Ishikawa (cell line): Measurements from ENCODE around the gene NFIX.

Experiments
- CEBPB ChIP-seq: IDR thresholded peaks from 2 replicates; pipeline ENCODE4 v1.6.1; 2012
- CREB1 ChIP-seq: IDR thresholded peaks from 2 replicates; pipeline ENCODE4 v1.6.1; 2012; ENCODE audit warnings: low read depth
- EGR1 ChIP-seq: IDR thresholded peaks from 2 replicates; pipeline ENCODE4 v1.6.1; 2012
- EP300 ChIP-seq: IDR thresholded peaks from 2 replicates; pipeline ENCODE4 v1.6.1; 2012; ENCODE audit warnings: borderline replicate concordance
- FOXM1 ChIP-seq: IDR thresholded peaks from 2 replicates; pipeline ENCODE4 v1.6.1; 2012; ENCODE audit warnings: low read depth, borderline replicate concordance
- NFIC ChIP-seq: IDR thresholded peaks from 2 replicates; pipeline ENCODE4 v1.6.1; 2012
- RAD21 ChIP-seq: IDR thresholded peaks from 2 replicates; pipeline ENCODE4 v1.6.1; 2012; ENCODE audit warnings: low read depth
- TAF1 ChIP-seq: IDR thresholded peaks from 2 replicates; pipeline ENCODE4 v1.6.1; 2012; ENCODE audit warnings: low read depth, mild to moderate bottlenecking
- TCF12 ChIP-seq: IDR thresholded peaks from 2 replicates; pipeline ENCODE4 v1.6.1; 2012; ENCODE audit warnings: low read depth
- TEAD4 ChIP-seq: IDR thresholded peaks from 2 replicates; pipeline ENCODE4 v1.6.1; 2012
- YY1 ChIP-seq: IDR thresholded peaks from 2 replicates; pipeline ENCODE4 v1.6.1; 2012; ENCODE audit warnings: low read depth
- ZBTB7A ChIP-seq: IDR thresholded peaks from 2 replicates; pipeline ENCODE4 v1.6.1; 2012; ENCODE audit warnings: low read depth
- TF ChIP-seq, protein P1 (sequence below): IDR thresholded peaks from 2 replicates; pipeline ENCODE4 v1.6.1; 2012
- TF ChIP-seq, protein P2 (sequence below): IDR thresholded peaks from 2 replicates; pipeline ENCODE4 v1.6.1; 2012
- TF ChIP-seq, protein P3 (sequence below): IDR thresholded peaks from 2 replicates; pipeline ENCODE4 v1.6.1; 2012; ENCODE audit warnings: low read depth, mild to moderate bottlenecking

NFIX gene

DNA sequence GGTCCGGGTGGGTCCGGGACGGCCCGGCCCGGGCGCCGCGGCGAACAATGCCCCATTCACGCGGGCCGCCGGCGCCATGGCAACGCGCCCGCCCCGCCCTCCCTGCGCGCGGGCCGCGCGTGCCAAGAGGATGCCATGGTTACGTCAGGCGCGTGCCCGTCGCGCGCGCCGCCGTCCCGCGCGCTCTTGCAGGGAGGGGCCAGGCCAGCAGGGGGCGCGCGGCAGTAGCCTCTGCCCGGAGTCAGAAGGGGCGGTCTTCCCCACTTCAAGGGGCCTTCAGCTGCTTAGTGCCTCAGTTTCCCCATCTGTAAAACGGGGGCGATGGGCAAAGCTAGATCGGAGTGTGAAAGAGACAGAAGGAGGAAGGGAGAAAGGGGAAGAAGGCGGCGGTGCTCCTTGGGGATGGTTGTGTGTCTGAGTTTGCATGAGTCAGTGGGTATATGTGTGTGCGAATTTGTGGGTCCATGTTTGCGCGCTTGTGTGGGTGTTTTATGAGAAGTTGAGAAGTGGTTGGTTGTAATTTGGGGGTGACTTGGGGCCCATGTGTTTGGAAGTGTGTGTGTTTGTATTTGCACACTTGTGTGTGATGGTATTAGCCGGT lies 11.6 kb upstream of the NFIX start:
- TF ChIP-seq, protein P1, sequence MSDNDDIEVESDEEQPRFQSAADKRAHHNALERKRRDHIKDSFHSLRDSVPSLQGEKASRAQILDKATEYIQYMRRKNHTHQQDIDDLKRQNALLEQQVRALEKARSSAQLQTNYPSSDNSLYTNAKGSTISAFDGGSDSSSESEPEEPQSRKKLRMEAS: peak; percentile 31; the same call in 1 of the 2 replicates
- TF ChIP-seq RAD21 (peak; percentile 85), TEAD4 (peak; percentile 50), YY1 (no peak), FOXM1 (no peak), NFIC (peak; percentile 62; the same call in 1 of the 2 replicates), TCF12 (peak; percentile 38; the same call in 1 of the 2 replicates), ZBTB7A (no peak)
- TF ChIP-seq, protein P2, sequence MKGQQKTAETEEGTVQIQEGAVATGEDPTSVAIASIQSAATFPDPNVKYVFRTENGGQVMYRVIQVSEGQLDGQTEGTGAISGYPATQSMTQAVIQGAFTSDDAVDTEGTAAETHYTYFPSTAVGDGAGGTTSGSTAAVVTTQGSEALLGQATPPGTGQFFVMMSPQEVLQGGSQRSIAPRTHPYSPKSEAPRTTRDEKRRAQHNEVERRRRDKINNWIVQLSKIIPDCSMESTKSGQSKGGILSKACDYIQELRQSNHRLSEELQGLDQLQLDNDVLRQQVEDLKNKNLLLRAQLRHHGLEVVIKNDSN: peak; percentile 24; the same call in 1 of the 2 replicates

DNA sequence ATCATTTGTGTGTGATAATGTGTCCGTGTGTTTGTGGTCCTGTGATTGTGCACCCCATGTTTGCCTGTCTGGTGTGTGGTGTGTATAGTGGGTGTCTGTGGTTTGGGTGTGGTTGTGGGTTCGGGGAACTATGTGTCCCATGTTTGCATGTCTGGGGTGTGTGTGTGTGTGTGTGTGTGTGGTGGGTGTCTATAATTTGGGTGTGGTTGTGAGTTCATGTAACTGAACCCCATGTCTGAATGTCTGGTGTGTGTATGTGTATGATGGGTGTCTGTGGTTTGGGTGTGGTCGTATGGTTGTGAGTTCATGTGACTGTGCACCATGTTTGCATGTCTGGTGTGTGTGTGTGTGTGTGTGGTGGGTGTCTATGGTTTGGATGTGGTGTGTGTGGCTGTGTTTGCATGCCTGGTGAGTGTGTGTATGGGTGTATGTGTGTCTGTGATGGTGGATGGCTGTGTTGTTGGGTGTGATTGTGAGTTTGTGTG lies 11.1 kb upstream of the NFIX start:
- TF ChIP-seq TEAD4: no peak
- no peak for TF ChIP-seq EP300
- TF ChIP-seq TAF1: no peak
- no peak for TF ChIP-seq YY1
- no peak for TF ChIP-seq TCF12
- TF ChIP-seq, protein P3, sequence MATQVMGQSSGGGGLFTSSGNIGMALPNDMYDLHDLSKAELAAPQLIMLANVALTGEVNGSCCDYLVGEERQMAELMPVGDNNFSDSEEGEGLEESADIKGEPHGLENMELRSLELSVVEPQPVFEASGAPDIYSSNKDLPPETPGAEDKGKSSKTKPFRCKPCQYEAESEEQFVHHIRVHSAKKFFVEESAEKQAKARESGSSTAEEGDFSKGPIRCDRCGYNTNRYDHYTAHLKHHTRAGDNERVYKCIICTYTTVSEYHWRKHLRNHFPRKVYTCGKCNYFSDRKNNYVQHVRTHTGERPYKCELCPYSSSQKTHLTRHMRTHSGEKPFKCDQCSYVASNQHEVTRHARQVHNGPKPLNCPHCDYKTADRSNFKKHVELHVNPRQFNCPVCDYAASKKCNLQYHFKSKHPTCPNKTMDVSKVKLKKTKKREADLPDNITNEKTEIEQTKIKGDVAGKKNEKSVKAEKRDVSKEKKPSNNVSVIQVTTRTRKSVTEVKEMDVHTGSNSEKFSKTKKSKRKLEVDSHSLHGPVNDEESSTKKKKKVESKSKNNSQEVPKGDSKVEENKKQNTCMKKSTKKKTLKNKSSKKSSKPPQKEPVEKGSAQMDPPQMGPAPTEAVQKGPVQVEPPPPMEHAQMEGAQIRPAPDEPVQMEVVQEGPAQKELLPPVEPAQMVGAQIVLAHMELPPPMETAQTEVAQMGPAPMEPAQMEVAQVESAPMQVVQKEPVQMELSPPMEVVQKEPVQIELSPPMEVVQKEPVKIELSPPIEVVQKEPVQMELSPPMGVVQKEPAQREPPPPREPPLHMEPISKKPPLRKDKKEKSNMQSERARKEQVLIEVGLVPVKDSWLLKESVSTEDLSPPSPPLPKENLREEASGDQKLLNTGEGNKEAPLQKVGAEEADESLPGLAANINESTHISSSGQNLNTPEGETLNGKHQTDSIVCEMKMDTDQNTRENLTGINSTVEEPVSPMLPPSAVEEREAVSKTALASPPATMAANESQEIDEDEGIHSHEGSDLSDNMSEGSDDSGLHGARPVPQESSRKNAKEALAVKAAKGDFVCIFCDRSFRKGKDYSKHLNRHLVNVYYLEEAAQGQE: no peak
- TF ChIP-seq, protein P2: no peak
- no peak for TF ChIP-seq EGR1
- TF ChIP-seq FOXM1: no peak
- TF ChIP-seq, protein P1: no peak
- TF ChIP-seq NFIC: no peak

DNA sequence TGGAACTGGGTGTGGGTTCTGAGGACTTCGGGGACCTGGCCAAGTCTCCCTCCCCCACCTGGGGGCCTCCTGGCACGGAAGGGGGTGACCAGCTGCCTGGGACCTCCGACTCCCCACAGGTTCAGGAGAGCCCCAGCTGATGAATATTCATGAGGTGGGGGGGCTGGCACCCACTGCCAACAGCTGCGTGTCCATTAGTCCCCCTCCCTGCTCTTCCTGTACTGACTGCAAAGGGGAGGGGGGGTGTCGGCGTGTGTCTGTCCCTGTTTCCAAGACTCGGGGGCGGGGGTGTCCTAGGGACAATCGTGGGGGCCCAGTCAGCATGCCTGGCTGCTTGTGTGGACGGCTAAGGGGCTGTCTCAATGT lies 10.6 kb upstream of the NFIX start:
- TF ChIP-seq, protein P2: no peak
- no peak for TF ChIP-seq TEAD4
- no peak for TF ChIP-seq RAD21
- TF ChIP-seq, protein P3: no peak

DNA sequence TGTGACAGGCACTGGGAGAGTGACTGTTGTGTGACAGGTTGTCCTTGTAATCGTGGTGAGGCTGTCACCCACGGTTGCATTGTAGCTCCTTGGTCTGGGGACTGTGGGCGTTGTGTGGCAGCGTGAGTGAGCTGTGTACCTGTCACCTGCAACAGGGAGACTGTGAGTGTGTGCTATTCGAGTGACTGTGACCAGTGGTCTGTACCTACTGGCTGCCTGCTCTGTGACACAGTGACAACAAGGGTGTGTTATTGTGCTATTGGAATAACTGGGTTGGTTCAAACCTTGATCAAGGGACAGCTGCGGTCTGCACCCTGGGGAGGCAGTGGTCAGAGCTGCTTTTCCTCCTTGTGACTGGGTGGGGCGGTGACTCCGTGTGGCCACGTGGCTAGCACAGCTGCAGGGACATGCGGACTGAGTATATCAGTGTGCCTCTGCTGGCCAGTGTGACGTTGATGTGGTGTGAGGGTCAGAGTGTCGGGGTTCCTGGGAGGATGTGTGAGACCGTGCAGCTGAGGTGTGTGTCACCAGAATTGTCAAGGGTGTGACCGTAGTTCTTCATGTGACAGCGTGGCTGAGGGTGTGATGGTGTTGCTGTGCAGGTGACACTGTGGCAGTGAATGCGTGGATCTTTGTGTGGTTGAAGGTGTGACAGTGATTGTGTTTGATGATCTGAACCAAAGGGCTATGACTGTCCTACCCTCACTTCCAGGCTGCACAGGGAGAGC lies 10.1 kb upstream of the NFIX start:
- TF ChIP-seq YY1: no peak
- TF ChIP-seq, protein P1: peak; percentile 73
- TF ChIP-seq EP300: no peak
- TF ChIP-seq TEAD4: no peak
- TF ChIP-seq, protein P2: peak; percentile 87
- no peak for TF ChIP-seq EGR1
- TF ChIP-seq TCF12: no peak
- TF ChIP-seq TAF1: no peak

DNA sequence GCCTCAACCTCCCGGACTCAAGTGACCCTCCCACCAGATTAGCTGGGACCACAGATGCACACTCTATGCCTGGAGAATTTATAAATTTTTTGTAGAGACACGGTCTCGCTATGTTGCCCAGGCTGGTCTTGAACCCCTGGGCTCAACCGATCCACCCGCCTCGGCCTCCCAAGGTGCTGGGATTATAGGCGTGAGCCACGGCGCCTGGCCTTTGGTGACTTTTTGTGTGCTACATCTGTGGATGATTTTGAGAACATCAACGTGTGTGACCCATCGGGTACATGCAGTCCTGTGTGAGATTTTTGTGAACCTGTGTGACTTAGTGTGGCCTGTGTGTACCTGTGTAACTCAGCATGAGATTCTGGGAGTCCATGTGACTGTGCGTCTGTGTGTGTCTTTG lies 8.5 kb upstream of the NFIX start:
- TF ChIP-seq RAD21 (no peak), ZBTB7A (no peak), TCF12 (no peak), FOXM1 (no peak), EGR1 (no peak), NFIC (no peak), CREB1 (no peak), CEBPB (no peak), TAF1 (no peak), TEAD4 (no peak), EP300 (no peak), YY1 (no peak)
- TF ChIP-seq, protein P3: no peak
- TF ChIP-seq, protein P2: no peak
- TF ChIP-seq, protein P1: no peak
